Measurements from ENCODE around the gene CEP350. TPM values are rescaled to one million over a fixed set of nuclear protein-coding genes. Genes with fewer than 3 reads are reported as not detected.

The CEP350 gene
- polyA plus RNA-seq, 1 donor (not counting 4 experiments of a cell fraction or from before 2014, with no cell fraction given) = 12.0 TPM

- no peak overlapping the region for H3K4me2 ChIP-seq (ENCODE audit: control insufficient read depth, extremely low read depth, insufficient read depth, low read depth, low read length)
- H3K36me3 ChIP-seq (ENCODE audit: control insufficient read depth in 2 of 2, extremely low read depth in 1 of 2, insufficient read depth in 2 of 2, low read length in 2 of 2) = peaks cover 0 to 3% of the 10 kb centered on the region in 2 experiments
- H4K20me1 ChIP-seq (ENCODE audit: control insufficient read depth, extremely low read depth, insufficient read depth, low read length) = no peaks in the 10 kb centered on the region
- H2AFZ ChIP-seq (ENCODE audit: control insufficient read depth, low read length) = no peak overlapping the region
- H3K27ac ChIP-seq (ENCODE audit: control insufficient read depth, insufficient read depth, low read length) = no peak overlapping the region
- FAIRE-seq (no peak), DNase-seq (ENCODE audit: low read depth, low spot score) (no peak)
- peaks cover 43% of the 10 kb centered on the region for H3K79me2 ChIP-seq (ENCODE audit: control insufficient read depth, insufficient read depth, low read length)
- no peaks in the 10 kb centered on the region for H3K9me3 ChIP-seq (ENCODE audit: control insufficient read depth, low read depth, low read length)
- dilution Hi-C loops (cut with MboI; ENCODE audit: extremely low pct_ligation_motif_present, low sequenced_read_pairs) = no loop called here
- H3K4me3 ChIP-seq (ENCODE audit: control insufficient read depth in 2 of 3, extremely low read depth in 1 of 3, insufficient read depth in 2 of 3, low read depth in 1 of 3, low read length in 3 of 3) = no peak overlapping the region
- no peaks in the 10 kb centered on the region for H3K27me3 ChIP-seq (ENCODE audit: control insufficient read depth, extremely low read depth, insufficient read depth, low read length)
- H3K9ac ChIP-seq (ENCODE audit: control insufficient read depth, extremely low read depth, insufficient read depth, low read length) = no peak overlapping the region
- no peaks in the 10 kb centered on the region for H3K4me1 ChIP-seq (ENCODE audit: control insufficient read depth, extremely low read depth, insufficient read depth, low read length)
- no peaks in the 10 kb centered on the region for H3K9me1 ChIP-seq (ENCODE audit: control insufficient read depth, extremely low read depth, insufficient read depth, low read length)
- TF ChIP-seq EZH2 (IDR thresholded peaks at IDR 0.05; ENCODE audit: low read length) = no peak
- TF ChIP-seq, protein P1, sequence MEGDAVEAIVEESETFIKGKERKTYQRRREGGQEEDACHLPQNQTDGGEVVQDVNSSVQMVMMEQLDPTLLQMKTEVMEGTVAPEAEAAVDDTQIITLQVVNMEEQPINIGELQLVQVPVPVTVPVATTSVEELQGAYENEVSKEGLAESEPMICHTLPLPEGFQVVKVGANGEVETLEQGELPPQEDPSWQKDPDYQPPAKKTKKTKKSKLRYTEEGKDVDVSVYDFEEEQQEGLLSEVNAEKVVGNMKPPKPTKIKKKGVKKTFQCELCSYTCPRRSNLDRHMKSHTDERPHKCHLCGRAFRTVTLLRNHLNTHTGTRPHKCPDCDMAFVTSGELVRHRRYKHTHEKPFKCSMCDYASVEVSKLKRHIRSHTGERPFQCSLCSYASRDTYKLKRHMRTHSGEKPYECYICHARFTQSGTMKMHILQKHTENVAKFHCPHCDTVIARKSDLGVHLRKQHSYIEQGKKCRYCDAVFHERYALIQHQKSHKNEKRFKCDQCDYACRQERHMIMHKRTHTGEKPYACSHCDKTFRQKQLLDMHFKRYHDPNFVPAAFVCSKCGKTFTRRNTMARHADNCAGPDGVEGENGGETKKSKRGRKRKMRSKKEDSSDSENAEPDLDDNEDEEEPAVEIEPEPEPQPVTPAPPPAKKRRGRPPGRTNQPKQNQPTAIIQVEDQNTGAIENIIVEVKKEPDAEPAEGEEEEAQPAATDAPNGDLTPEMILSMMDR (optimal IDR thresholded peaks at IDR 0.05 in 1 of 3, IDR thresholded peaks at IDR 0.05 in 1 of 3, conservative IDR thresholded peaks at IDR 0.05 in 1 of 3; ENCODE audit: extremely low read depth in 1 of 3, insufficient read depth in 2 of 3, low read length in 3 of 3) = no peak
These were observed 17.2 kb downstream of the CEP350 start for GRCh38 chr1:179971563-179972496.

GRCh38 chr1:179973198-179974110, 18.8 kb downstream of the CEP350 start:
- Histone ChIP-seq H3K27ac (ENCODE audit: control insufficient read depth, insufficient read depth, low read length) (no peak overlapping the region), H3K36me3 (ENCODE audit: control insufficient read depth in 2 of 2, extremely low read depth in 1 of 2, insufficient read depth in 2 of 2, low read length in 2 of 2) (peaks cover 0 to 3% of the 10 kb centered on the region in 2 experiments), H3K4me3 (ENCODE audit: control insufficient read depth in 2 of 3, extremely low read depth in 1 of 3, insufficient read depth in 2 of 3, low read depth in 1 of 3, low read length in 3 of 3) (no peak overlapping the region), H3K9me1 (ENCODE audit: control insufficient read depth, extremely low read depth, insufficient read depth, low read length) (no peaks in the 10 kb centered on the region), H3K4me1 (ENCODE audit: control insufficient read depth, extremely low read depth, insufficient read depth, low read length) (no peaks in the 10 kb centered on the region), H3K27me3 (ENCODE audit: control insufficient read depth, extremely low read depth, insufficient read depth, low read length) (no peaks in the 10 kb centered on the region), H3K79me2 (ENCODE audit: control insufficient read depth, insufficient read depth, low read length) (peaks cover 49% of the 10 kb centered on the region), H3K9ac (ENCODE audit: control insufficient read depth, extremely low read depth, insufficient read depth, low read length) (no peak overlapping the region), H4K20me1 (ENCODE audit: control insufficient read depth, extremely low read depth, insufficient read depth, low read length) (no peaks in the 10 kb centered on the region), H2AFZ (ENCODE audit: control insufficient read depth, low read length) (no peak overlapping the region), H3K9me3 (ENCODE audit: control insufficient read depth, low read depth, low read length) (no peaks in the 10 kb centered on the region), H3K4me2 (ENCODE audit: control insufficient read depth, extremely low read depth, insufficient read depth, low read depth, low read length) (no peak overlapping the region)
- dilution Hi-C loops (cut with MboI; ENCODE audit: extremely low pct_ligation_motif_present, low sequenced_read_pairs) = no loop called here
- TF ChIP-seq, protein P1 (optimal IDR thresholded peaks at IDR 0.05 in 1 of 3, IDR thresholded peaks at IDR 0.05 in 1 of 3, conservative IDR thresholded peaks at IDR 0.05 in 1 of 3; ENCODE audit: extremely low read depth in 1 of 3, insufficient read depth in 2 of 3, low read length in 3 of 3) = no peak
- no peak for TF ChIP-seq EZH2 (IDR thresholded peaks at IDR 0.05; ENCODE audit: low read length)
- no peak for DNase-seq (ENCODE audit: low read depth, low spot score)
- FAIRE-seq = no peak

Measured in keratinocyte (primary cell).